HT1080 (cell line): ENCODE data around the gene C19orf12. TPM values are rescaled to one million over a fixed set of nuclear protein-coding genes. Genes with fewer than 3 reads are reported as not detected.

Experiments
- DNase-seq: peaks from one replicate; pipeline ENCODE4 v3.0.0-alpha.2; 2015; ENCODE audit warnings: low read depth
- total RNA-seq: library from RNA; depleted of rRNA; stranded (reverse); fragments of >200 nt; shearing (Covaris generic); gene quantifications from 2 replicates; pipeline ENCODE4 v1.2.3, GENCODE V29; 2014

Gene C19orf12
- total RNA-seq, 1 experiment from 2014 or later, result 34.5 TPM

DNA sequence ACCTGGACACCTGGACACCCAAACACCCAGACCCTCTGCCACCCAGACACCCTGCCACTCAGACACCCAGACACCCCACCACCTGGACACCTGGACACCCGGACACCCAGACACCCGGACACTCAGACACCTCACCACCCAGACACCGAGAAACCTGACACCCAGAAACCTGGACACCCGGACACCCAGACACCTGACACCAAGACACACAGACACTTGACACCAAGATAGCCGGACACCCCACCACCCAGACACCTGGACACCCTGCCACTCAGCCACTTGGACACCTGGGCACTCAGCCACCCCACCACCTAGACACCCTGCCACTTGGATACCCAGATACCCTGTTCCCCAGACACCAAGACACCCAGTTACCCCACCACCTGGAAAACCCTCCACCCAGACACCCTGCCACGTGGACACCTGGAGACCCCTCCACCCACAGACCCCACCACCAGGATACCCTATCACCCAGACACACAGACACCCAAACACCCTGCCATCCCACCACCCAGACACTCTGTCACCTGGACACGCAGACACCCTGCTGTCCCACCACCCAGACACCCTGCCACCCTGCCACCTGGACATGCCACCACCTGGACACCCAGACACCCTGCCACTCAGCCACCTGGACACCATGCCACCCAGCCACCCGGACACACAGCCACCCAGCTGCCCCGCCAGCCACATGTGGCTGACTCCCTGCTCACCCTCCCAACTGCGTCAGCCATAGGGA lies 17.4 kb downstream of the C19orf12 start:
- DNase-seq, result no peak

DNA sequence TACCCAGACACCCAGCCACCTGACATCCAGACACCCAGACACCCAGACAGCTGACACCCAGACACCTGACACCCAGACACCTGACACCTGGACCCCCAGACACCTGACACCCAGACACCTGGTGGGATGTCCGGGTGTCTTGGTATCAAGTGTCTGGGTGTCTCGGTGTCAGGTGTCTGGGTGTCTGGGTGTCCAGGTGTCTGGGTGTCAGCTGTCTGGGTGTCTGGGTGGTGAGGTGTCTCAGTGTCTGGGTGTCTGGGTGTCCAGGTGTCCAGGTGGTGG lies 18.6 kb downstream of the C19orf12 start:
- DNase-seq, result no peak

DNA sequence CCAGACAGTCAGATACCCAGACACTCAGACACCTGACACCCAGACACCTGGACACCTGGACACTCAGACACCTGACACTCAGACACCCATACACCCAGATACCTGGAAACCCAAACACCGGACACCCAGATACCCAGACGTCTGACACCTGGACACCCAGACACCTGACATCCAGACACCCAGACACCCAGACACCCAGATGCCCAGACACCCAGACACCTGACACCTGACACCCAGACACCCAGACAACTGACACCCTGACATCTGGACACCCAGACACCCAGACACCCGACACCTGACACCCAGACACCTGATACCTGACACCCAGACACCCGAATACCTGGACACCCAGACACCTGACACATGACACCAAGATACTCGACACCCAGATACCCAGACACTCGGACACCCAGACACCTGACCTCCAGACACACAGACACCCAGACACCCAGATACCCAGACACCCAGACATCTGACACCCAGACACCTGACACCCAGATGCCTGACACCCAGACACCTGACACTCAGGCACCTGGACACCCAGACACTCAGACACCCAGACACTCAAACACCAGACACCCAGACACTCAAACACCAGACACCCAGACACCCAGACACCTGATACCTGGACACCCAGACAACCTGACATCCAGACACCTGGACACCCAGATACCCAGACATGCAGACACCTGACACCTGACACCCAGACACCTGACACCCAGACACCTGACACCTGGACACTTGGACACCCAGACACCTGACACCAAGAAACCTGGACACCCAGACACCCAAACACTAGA lies 19.1 kb downstream of the C19orf12 start:
- DNase-seq, result no peak

DNA sequence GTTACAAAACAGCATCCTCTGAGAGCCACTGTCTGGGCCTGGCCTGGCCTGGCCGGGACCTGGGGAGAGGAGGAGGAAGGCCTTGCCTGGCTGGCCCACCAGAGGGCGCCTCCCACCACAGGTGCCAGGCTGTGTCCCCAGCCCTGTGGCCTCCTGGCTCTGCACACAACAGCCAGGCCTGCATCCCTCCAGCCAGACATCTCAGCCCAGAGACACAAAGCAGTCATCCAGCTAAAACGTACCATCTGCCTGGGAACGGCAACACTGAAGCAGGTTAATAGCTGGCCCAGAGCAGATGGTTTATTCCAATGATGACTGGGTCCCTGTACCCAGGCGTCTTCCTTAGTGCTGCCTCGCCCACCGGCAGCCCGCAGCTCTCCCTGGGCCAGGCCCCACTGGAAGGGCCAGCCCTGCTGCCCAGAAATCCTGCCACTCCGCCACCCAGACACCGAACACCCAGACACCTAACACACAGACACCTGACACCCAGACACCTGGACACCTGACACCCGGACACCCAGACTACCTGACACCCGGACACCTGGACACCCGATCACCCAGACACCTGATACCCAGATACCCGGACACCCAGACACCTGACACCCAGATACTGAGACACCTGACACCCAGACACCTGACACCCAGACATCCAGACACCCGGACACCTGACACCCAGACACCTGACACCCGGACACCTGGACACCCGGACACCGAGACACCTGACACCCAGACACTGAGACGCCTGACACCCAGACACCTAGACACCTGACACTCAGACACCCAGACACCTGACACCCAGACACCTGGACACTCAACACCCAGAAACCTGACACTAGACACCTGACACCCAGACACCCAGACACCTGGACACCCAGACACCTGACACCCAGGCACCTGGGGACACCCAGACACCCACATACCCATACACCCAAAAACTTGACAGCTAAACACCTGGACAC lies 20.1 kb downstream of the C19orf12 start:
- peak; percentile 67 for DNase-seq

DNA sequence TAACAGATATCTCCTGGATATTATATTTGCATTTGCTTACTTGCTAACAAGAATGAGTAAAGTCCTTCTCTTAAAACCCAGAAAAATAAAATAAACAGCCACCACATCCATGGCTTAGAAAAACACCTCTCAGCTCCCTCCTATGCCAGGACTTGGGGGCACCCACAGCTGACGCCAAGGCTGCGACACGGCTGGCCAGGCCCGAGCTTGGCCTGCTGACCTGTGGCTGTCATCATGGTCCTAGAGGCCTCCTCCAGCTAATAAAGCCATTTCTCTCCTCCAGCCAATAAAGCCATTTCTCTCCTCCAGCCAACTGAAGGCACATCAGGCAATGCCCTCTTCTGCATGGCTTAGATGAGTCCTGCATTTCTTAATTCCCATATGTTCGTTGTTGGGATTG lies 20.9 kb downstream of the C19orf12 start:
- DNase-seq, result no peak

DNA sequence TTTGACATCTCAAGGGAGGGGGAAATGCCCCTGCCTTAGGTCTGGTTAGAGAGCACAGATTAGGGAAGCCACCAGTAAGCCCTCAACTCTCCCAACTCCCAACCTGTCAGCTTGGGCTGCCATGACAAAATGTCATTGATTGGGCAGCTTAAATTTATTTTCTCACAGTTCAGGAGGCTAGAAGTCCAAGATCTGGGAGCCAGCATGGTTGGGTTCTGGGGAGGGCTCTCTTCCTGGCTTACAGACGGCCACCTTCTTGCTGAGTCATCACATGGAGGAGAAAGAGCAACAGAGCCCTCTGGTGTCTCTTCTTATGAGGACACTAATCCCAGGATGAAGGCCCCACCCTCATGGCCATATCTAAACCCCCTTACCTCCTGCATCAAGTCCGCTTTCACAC lies 24.2 kb downstream of the C19orf12 start:
- DNase-seq, result peak; percentile 71

DNA sequence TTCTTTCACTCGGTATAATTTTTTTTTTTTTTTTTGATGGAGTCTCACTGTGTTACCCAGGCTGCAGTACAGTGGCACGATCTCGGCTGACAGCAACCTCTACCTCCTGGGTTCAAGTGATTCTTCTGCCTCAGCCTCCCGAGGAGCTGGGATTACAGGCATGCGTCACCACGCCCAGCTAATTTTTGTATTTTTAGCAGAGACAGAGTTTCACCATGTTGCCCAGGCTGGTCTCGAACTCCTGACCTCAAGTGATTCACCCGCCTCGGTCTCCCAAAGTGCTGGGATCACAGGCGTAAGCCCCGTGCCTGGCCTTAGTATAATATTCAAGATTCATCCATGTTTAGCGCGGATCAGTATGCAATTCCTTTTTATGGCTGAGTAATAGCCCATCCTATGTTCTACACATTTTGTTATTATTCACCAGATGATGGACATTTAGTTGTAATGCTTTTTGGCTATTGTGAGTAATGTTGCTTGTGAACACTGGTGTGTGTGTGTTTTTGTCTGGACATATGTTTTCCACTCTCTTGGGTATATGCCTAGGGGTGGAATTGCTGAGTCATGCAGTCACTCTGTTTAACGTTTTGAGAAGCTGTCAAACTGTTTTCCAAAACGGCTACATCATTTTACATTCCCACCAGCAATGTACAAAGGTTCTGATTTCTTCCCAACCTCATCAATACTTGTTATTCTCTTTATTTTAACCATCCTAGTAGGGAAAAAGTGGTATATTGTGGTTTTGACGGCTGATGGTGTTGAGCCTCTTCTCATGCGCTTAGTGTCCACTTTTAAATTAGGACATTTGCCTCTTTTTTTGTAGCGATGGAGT lies 26.9 kb downstream of the C19orf12 start:
- peak; percentile 47 for DNase-seq

DNA sequence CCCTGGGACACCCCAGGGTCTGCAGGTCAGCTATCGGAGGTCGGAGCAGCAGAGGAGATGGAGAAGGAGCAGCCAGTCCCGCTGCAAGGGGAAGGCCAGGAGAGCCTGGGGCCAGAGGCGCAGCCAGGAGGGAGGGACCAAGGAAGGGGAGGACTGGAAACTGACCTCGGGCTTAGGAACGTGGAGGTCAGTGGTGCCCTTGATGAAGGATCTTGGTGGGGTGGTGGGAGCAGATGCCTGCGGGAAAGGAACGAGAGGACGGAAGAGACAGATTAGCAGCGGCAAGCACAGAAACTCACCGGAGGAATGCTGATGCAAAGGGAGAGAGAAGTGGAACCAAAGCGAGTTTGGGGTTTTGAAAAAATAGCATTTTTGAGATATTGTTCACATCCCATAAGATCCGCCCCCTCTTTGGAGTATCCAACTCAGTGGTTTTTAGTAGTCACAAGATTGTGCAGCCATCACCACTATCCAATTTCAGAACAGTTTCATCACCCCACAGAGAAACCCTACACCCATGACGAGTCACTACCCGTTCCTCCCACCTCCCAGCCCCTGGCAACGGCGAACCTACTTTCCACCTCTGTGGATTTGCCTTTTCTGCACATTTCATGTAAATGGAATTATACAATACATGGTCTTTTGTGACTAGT lies 27.7 kb downstream of the C19orf12 start:
- peak; percentile 94 for DNase-seq

DNA sequence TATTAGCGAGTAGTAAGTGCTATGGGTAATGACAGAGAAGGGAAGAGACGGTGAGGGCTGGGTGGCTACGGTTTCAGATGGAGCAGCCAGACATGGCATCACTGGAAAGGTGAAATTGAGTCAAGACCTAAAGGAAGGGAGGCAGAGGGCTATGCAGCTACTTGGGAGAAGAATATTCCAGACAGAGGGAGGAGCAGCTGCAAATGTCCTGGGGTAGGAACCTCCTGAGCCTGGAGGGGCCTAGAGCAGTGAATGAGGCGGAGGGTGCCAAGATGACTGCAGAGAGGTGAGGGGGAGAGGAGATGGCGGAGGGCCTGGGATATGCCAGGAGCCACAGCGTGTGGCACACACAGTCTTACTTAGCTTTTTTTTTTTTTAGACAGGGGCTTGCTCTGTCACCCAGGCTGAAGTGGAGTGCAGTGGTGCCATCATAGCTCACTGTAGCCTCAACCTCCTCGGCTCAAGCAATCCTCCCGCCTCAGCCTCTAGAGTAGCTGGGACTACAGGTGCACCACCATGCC lies 28.7 kb downstream of the C19orf12 start:
- DNase-seq, result no peak

DNA sequence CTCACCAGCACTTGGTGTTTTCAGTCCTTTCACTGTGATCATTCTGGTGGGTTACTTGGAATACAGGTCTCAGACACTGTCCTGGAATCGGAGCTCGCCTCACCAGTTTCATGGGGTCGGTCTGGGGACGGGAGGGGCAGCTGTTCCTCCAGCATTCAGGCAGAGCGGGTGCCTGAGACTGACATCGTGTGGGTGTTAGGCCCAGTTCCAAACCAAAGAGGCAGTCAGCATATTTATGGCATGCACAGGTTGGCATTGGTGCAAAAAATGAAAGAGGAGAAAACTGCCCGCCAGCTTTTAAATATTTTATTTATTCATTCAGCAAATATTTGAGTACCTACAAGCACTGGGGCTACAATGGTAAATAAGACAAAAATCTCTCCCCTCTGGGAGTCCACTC lies 29.7 kb downstream of the C19orf12 start:
- no peak for DNase-seq

DNA sequence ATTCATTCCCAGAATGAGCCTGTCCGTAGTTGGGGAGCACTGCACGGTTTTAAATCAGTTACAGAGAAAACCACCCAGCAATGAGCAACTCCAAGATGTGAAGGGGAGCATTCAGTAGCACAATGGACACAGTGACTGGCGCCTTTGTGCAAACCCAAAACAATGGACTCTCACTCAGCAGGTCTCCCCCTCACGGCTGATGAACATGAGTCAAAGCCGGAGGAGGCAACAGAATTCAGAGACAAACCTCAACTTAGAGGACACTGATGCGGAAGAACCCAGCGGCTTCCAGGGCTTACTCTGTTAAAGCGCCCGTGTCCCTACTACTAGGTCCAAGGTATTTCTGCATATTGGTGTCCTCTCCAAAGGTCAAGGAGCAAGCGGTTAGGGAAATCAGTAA lies 32.1 kb downstream of the C19orf12 start:
- DNase-seq, result peak; percentile 20

DNA sequence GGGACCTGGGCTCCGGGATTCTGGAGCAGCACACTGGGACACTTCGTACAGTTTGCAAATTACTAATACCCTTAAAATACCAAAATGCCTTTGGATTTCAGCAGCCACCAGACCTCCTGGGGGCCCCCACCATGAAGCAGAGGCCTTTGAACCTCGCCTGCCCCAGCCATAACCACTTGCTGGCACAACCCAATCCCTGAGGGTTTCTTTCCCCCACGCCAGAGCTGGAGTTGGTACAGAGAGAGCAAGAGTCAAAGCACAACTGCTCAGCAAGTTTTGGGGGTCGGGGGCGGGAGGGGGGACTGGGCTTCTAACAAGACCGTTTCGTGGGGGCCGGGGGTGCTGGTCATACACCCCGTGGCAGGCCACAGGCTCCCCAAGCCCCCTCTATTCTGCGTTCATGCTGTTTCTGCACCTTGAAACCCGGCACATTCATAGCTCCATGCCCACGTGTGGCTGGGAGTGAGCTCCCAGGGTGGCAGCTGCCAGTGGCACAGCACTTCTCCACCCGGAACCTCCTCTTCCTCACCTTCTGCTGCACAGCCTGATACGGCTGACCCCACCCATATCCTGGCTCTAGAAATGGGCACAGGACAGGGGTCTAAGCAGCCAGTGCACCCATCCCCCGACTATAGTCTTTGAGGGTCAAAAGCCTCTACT lies 32.7 kb downstream of the C19orf12 start:
- no peak for DNase-seq

DNA sequence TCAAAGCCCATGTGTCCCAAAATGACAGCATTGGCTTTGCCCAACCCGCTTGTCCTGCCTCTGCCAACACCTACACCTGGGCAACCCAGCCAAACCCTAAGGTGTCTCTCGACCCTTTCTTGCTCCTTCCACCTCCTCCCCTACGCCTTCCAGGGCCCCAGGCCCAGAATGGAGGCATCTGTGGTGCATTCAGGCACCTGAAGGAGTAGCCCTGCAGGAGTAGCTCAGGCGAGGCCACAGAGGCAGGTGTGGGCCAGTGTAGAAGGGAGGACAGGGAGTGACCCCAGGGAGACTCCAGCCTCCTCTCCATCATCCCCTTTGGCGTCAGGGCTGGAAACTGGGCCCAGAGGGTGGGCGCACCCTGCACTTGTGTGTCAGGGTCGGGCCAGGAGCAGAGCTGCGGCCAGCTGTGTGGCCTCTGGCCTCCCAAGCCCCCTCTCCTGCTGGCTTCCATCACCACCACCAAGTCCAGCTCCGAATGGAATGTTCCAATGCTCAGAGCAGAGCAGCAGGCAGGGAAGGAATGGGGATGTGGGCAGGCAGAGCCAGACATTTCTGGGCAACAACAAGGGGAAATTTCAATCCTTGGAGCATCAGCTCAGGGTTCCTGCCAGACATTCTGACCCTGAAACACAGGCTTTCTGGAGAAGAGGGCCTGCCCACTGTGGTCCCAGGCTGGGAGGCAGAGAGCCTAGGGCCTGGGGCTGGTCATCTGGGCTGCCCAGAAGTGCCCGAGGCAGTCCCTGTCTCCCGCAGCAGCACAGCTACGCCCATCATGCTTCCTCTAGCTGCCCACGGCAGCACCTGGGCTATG lies 33.4 kb downstream of the C19orf12 start:
- DNase-seq, result no peak

DNA sequence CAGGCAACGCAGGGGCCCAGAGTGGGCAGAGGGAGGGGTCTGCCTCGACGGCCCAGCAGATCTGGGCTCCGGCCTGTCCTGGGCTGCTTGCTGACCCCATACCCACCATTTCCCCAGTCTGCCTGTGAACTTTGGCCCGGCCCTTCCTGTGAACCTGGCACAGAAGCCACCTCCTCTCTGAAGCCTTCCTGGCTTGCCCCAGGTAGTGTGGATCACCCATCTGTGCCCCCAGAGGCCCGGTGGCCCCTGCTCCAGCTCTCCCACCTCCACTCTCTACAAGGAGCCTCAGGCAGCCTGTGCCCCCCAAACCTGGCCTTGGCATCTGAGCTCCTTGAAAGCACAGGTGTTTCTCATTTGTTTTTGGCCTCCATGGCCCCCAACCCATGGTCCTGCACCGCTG lies 34.1 kb downstream of the C19orf12 start:
- DNase-seq, result no peak

DNA sequence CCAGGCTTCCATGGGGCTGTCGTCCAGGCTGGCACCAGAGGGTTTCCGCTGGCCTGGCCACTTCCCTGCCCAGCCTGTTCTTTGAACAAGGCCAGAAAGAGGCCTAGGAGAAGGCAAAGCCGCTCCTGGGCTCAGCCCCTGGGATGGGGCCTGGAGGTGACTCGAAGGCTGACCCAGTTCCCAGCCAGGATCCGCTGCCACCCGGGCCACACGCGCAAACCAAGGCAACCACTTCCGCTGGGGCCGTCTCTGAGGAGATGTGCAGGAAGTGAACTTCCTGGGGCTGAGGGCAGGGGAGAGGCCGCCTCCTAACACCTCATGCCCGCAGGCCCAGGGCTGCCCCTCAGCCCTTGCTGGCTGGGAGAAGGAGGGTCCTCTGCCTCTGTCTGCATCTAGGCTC lies 34.6 kb downstream of the C19orf12 start:
- DNase-seq, result peak; percentile 23

DNA sequence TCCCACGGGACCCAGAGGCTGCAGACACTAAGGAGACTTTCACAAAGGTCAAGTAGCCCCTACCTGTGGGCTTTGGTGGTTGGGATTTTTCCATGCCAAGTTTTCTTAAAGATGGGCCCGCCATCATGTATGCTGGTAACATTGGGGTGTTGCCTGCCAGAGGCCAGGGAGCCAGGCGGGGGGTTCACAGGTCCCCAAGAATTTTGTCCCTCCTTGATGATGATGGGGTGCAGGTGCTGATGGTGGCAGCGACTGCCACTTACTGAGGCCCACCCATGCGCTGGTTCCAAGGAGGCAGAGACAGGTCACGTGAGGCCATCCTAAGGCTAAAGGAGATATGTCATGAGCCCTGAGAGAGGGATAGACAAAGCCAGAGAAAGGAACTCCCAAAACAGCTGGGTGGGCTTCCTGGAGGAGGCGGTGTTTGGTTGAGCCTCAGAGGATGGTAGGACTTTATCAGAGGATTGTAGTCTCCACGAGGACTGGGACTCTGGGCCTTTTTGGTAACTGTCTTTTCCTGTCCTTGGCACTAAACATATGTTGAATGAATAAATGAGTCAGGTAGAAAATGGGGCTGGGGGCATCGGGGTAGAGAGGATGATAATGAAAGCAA lies 35.4 kb downstream of the C19orf12 start:
- no peak for DNase-seq

DNA sequence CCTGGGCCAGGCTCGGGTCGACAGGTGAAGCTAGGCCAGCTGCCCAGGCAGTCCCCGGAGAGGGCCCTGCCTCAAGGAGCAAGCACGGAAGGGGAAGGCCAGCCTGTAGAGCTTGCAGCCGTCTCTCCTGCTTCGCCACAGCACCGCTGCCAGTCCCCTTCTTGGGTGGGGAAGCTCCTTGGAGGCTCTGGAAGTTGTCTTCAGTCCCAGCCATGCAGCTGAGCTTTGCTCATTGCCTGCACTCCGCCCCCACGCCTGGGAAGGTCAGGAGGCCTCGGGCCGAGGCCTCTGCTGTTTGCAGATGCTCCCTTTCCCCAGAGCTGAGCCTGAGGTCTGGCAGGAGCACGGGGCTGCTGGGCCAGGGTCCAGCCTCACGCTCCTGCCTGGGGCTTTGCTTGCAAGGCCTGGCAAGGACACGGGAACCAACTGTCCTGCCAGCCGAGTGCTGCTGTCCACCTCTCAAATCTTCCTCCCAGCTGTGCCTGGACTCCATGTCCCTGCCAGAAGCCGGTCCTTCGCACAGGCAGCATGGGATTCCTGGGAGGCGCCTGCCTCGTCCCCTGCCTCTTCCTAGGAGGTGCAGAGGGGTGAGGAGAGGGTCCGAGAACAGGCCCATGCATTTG lies 36.5 kb downstream of the C19orf12 start:
- DNase-seq, result no peak
